Gastrocnemius medialis (tissue), 4 donors: Measurements from ENCODE around the gene NPAS3. TPM values are rescaled to one million over a fixed set of nuclear protein-coding genes. Genes with fewer than 3 reads are reported as not detected.

ENCODE experiments used
- ATAC-seq, 2 donors: fragments of 150-250 bp; one replicate each; pipeline ENCODE4 v1.9.1; 2016
- DNase-seq, 2 donors: peaks; one replicate each; pipeline ENCODE4 v3.0.0-alpha.2; 2019
- H3K27ac ChIP-seq, 4 donors: fragments of 200-600 bp; sonication (generic); 1 replicate in 1 of 4; 2 replicates in 3 of 4; pipeline ENCODE4 v1.5.1; 2016 to 2018; ENCODE audit warnings: mild to moderate bottlenecking in 2 of 4, moderate library complexity in 1 of 4
- H3K27me3 ChIP-seq, 3 donors: fragments of 200-600 bp; sonication (generic) in 2 of 3; 1 replicate in 1 of 3; 2 replicates in 2 of 3; pipeline versions ENCODE4 v1.5.1 to v1.6.0; 2016 to 2019; ENCODE audit warnings: mild to moderate bottlenecking in 1 of 3, moderate library complexity in 1 of 3
- H3K36me3 ChIP-seq, 2 donors: fragments of 200-600 bp; sonication (generic) in 1 of 2; one replicate each; pipeline ENCODE4 v1.5.1; 2017 to 2018
- H3K4me1 ChIP-seq, 2 donors: fragments of 200-600 bp; sonication (generic) in 1 of 2; one replicate each; pipeline ENCODE4 v1.5.1; 2016 to 2017; ENCODE audit warnings: mild to moderate bottlenecking in 2 of 2
- H3K4me3 ChIP-seq, 4 donors: fragments of 200-600 bp; sonication (generic) in 3 of 4; 1 replicate in 1 of 4; 2 replicates in 3 of 4; pipeline ENCODE4 v1.5.1; 2016 to 2019; ENCODE audit warnings: mild to moderate bottlenecking in 2 of 4
- H3K9me3 ChIP-seq, 3 donors: fragments of 200-600 bp; sonication (generic) in 2 of 3; 1 replicate in 1 of 3; 2 replicates in 2 of 3; pipeline ENCODE4 v1.5.1; 2016 to 2019
- POLR2A ChIP-seq, 2 donors: fragments of 450-650 bp; IDR thresholded peaks; one replicate each; pipeline ENCODE4 v1.6.1; 2017; ENCODE audit warnings: antibody characterized with exemption in 2 of 2, mild to moderate bottlenecking in 2 of 2, moderate library complexity in 2 of 2
- in situ Hi-C, 4 donors: fragments of 200-750 bp; cut with MboI; loops; one replicate each; pipeline versions ENCODE4 v1.15.0 to v1.8.0; 2017; ENCODE audit warnings: low sequenced_read_pairs in 4 of 4
- intact Hi-C: fragments of 100-400 bp; cut with DNase I; formaldehyde crosslinking; loops from one replicate; pipeline ENCODE4 v1.15.1; 2023; ENCODE audit warnings: low total_unique reads
- total RNA-seq, 4 donors: library from RNA; depleted of rRNA; stranded (reverse); fragments of >200 nt; gene quantifications; one replicate each; pipeline versions ENCODE4 v1.1.0 to v1.2.3, GENCODE V29; 2016
- TF ChIP-seq, protein P1 (sequence below), 5 experiments: fragments of 450-650 bp in 3 of 5; fragments of 200-600 bp in 2 of 5; sonication (generic) in 2 of 5; IDR thresholded peaks in 4 of 5; conservative IDR thresholded peaks in 1 of 5; 1 replicate in 4 of 5; 2 replicates in 1 of 5; pipeline ENCODE4 v1.5.1; 2016 to 2019; ENCODE audit warnings: antibody characterized with exemption in 5 of 5, mild to moderate bottlenecking in 3 of 5, moderate library complexity in 3 of 5

The NPAS3 gene
- total RNA-seq, 4 donors from 2014 or later: 0.82 to 1.00 TPM; not detected in 2

DNA sequence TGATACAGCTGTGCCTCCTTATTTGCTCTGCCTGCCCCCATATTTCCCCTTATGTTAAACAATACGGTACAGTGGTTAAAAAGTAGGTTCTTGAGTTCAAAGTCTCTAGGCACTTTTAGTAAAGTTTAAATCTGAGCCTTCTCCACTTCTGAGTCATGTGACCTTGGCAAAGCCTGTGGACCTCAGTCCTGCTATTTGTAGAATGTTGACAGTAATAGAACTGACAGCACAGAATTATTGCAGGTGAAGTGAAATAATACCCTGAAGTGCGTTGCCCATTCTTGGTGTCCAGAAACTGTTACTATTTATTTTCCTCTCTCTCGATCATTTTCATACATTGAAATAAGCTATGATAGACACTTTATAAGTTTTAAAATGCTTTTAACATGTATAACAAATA lies 512.5 kb downstream of the NPAS3 start:
- intact Hi-C loops (no loop called here), in situ Hi-C loops (no loop called here)
- H3K9me3 ChIP-seq: no peaks in the 10 kb centered on the region
- H3K36me3 ChIP-seq: no peaks in the 10 kb centered on the region
- DNase-seq: peak in 1 of 2 donors; percentile 24
- TF ChIP-seq POLR2A (IDR thresholded peaks at IDR 0.05): no peak
- TF ChIP-seq, protein P1, sequence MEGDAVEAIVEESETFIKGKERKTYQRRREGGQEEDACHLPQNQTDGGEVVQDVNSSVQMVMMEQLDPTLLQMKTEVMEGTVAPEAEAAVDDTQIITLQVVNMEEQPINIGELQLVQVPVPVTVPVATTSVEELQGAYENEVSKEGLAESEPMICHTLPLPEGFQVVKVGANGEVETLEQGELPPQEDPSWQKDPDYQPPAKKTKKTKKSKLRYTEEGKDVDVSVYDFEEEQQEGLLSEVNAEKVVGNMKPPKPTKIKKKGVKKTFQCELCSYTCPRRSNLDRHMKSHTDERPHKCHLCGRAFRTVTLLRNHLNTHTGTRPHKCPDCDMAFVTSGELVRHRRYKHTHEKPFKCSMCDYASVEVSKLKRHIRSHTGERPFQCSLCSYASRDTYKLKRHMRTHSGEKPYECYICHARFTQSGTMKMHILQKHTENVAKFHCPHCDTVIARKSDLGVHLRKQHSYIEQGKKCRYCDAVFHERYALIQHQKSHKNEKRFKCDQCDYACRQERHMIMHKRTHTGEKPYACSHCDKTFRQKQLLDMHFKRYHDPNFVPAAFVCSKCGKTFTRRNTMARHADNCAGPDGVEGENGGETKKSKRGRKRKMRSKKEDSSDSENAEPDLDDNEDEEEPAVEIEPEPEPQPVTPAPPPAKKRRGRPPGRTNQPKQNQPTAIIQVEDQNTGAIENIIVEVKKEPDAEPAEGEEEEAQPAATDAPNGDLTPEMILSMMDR (IDR thresholded peaks at IDR 0.05 in 4 of 5, conservative IDR thresholded peaks at IDR 0.05 in 1 of 5): no peak
- ATAC-seq: peak; percentile 61 to 86
- H3K4me3 ChIP-seq: no peak overlapping the region
- no peaks in the 10 kb centered on the region for H3K27me3 ChIP-seq
- peaks cover 13 to 16% of the 10 kb centered on the region in 2 donors for H3K4me1 ChIP-seq
- peak overlapping the region in 1 of 4 donors; percentile 26 for H3K27ac ChIP-seq

DNA sequence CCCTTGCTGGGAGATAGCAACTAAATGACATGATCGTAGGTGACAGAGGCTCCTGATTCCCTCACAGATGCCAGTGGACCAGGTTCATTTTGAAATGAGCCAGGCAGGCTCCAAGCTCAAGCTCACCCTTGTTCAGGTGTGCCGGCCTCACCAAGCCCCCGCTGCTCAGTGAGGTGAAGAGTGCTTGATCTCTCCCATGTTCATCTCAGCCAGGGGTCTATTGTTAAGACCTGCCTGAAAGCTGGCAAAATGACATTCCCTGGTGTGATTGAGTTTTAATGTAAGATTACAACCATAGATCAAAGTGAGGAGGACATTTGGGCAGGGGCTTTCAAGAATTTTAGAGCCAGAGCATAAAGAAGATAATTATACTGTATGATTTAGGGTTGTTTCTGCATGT lies 514.3 kb downstream of the NPAS3 start:
- H3K36me3 ChIP-seq: no peaks in the 10 kb centered on the region
- peaks cover 22 to 23% of the 10 kb centered on the region in 2 donors for H3K4me1 ChIP-seq
- no peak overlapping the region for H3K4me3 ChIP-seq
- in situ Hi-C loops: no loop called here
- H3K27ac ChIP-seq: no peak overlapping the region
- no peak for TF ChIP-seq POLR2A (IDR thresholded peaks at IDR 0.05)
- TF ChIP-seq, protein P1 (IDR thresholded peaks at IDR 0.05 in 4 of 5, conservative IDR thresholded peaks at IDR 0.05 in 1 of 5): no peak
- no peak for ATAC-seq
- intact Hi-C loops: no loop called here
- H3K9me3 ChIP-seq: no peaks in the 10 kb centered on the region
- no peak for DNase-seq
- no peaks in the 10 kb centered on the region for H3K27me3 ChIP-seq

DNA sequence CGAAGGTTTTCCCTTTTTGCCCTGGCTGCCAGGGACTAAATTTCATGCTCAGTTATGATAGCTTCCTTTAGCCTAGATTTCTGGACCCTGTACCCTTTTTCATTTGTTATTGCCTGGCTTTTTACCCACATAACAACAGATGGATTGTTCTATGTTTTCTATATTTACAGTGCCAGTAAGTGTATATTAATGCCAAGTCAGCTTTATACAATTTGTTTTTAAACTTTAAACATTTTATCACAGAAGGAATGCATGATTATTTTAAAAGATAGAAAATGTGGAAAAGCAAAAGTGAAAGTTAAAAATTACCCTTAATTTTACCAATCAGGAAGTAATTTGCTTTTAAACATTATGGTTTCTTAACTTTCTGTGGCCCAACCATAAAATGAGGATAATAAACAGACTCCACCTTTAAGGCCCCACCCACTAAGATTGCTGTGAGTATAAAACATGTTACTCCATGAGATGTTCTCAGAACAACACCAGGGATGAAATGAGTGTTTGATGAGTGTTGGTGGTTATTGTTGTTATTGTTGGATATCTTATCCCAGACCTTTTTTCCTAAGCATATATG lies 515.4 kb downstream of the NPAS3 start:
- in situ Hi-C loops: no loop called here
- no peaks in the 10 kb centered on the region for H3K9me3 ChIP-seq
- H3K27ac ChIP-seq: no peak overlapping the region
- TF ChIP-seq POLR2A (IDR thresholded peaks at IDR 0.05): no peak
- TF ChIP-seq, protein P1 (IDR thresholded peaks at IDR 0.05 in 4 of 5, conservative IDR thresholded peaks at IDR 0.05 in 1 of 5): no peak
- DNase-seq (no peak), ATAC-seq (no peak)
- no peaks in the 10 kb centered on the region for H3K36me3 ChIP-seq
- peaks cover 22 to 26% of the 10 kb centered on the region in 2 donors for H3K4me1 ChIP-seq
- intact Hi-C loops: no loop called here
- no peaks in the 10 kb centered on the region for H3K27me3 ChIP-seq
- H3K4me3 ChIP-seq: no peak overlapping the region

DNA sequence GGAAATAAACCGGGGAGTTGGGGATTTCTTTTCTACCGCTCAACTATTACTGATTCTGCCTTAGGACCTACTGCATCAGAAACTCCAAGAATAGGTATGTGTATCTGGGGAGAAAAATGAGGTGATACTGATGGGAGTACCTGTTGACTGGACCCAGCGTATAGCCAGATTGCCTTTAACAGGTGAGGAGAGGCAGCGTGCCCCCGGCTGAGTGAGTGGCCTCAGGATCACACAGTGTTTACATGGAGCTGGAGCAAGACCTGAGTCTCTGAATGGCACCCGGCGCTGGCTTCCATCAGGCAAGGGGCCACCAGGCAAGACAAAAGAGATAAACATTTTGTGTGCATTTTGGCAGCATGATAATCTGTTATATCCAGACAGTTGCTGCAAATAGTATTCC lies 516.0 kb downstream of the NPAS3 start:
- TF ChIP-seq POLR2A (IDR thresholded peaks at IDR 0.05): no peak
- TF ChIP-seq, protein P1 (IDR thresholded peaks at IDR 0.05 in 4 of 5, conservative IDR thresholded peaks at IDR 0.05 in 1 of 5): no peak
- Histone ChIP-seq H3K27ac (no peak overlapping the region), H3K27me3 (no peaks in the 10 kb centered on the region), H3K9me3 (no peaks in the 10 kb centered on the region), H3K4me1 (peaks cover 22 to 26% of the 10 kb centered on the region in 2 donors), H3K36me3 (no peaks in the 10 kb centered on the region), H3K4me3 (no peak overlapping the region)
- ATAC-seq: no peak
- DNase-seq: no peak
- intact Hi-C loops: no loop called here
- in situ Hi-C loops: no loop called here
